ENCODE measurements around the gene EFHD2.
"Not testable (repeated sequence)": the region's sequence is repeated elsewhere in the genome, so short reads cannot be mapped to it uniquely, and the experiment has no call there.

EFHD2 gene

GRCh38 chr1:15385420-15385819 lies 24.3 kb upstream of the EFHD2 start:
- no peak overlapping the region for H3K27ac Mint-ChIP-seq
- TF ChIP-seq CTCF (IDR thresholded peaks at IDR 0.05; ENCODE audit: unreplicated experiment in 3 of 3) = no peak
- H3K4me3 Mint-ChIP-seq = no peak overlapping the region
- H3K36me3 Mint-ChIP-seq (ENCODE audit: low read depth) = no peaks in the 10 kb centered on the region
- peaks cover 65% of the 10 kb centered on the region for H3K27me3 Mint-ChIP-seq (ENCODE audit: low read depth)
- H3K9me3 Mint-ChIP-seq = no peaks in the 10 kb centered on the region
- peaks cover 18% of the 10 kb centered on the region for H3K4me1 Mint-ChIP-seq

GRCh38 chr1:15386164-15386749 lies 23.4 kb upstream of the EFHD2 start:
- Mint-ChIP-seq H3K27ac (no peak overlapping the region), H3K4me1 (peaks cover 18% of the 10 kb centered on the region), H3K36me3 (ENCODE audit: low read depth) (no peaks in the 10 kb centered on the region), H3K9me3 (no peaks in the 10 kb centered on the region), H3K27me3 (ENCODE audit: low read depth) (peaks cover 67% of the 10 kb centered on the region), H3K4me3 (peak overlapping the region in 1 of 3 experiments; percentile 25)
- no peak for TF ChIP-seq CTCF (IDR thresholded peaks at IDR 0.05; ENCODE audit: unreplicated experiment in 3 of 3)

- no peak overlapping the region for H3K4me3 Mint-ChIP-seq
- no peak overlapping the region for H3K27ac Mint-ChIP-seq
- no peak for TF ChIP-seq CTCF (IDR thresholded peaks at IDR 0.05; ENCODE audit: unreplicated experiment in 3 of 3)
- H3K4me1 Mint-ChIP-seq = peaks cover 18% of the 10 kb centered on the region
- H3K9me3 Mint-ChIP-seq = no peaks in the 10 kb centered on the region
- H3K36me3 Mint-ChIP-seq (ENCODE audit: low read depth) = no peaks in the 10 kb centered on the region
- H3K27me3 Mint-ChIP-seq (ENCODE audit: low read depth) = peaks cover 59% of the 10 kb centered on the region
Observed at GRCh38 chr1:15388201-15388880, 21.3 kb upstream of the EFHD2 start.

- H3K27ac Mint-ChIP-seq; H3K36me3 Mint-ChIP-seq (ENCODE audit: low read depth); H3K4me3 Mint-ChIP-seq; H3K9me3 Mint-ChIP-seq: not testable (repeated sequence)
- peaks cover 52% of the 10 kb centered on the region for H3K27me3 Mint-ChIP-seq (ENCODE audit: low read depth)
- H3K4me1 Mint-ChIP-seq = peaks cover 11% of the 10 kb centered on the region
Observed at GRCh38 chr1:15389828-15390227, 19.9 kb upstream of the EFHD2 start.

- Mint-ChIP-seq H3K4me3 (no peak overlapping the region), H3K27me3 (ENCODE audit: low read depth) (peaks cover 44% of the 10 kb centered on the region), H3K9me3 (no peaks in the 10 kb centered on the region), H3K27ac (no peak overlapping the region), H3K36me3 (ENCODE audit: low read depth) (no peaks in the 10 kb centered on the region), H3K4me1 (peaks cover 11% of the 10 kb centered on the region)
- no peak for TF ChIP-seq CTCF (IDR thresholded peaks at IDR 0.05; ENCODE audit: unreplicated experiment in 3 of 3)
Observed at GRCh38 chr1:15390667-15391066, 19.0 kb upstream of the EFHD2 start.

- H3K4me3 Mint-ChIP-seq = no peak overlapping the region
- no peaks in the 10 kb centered on the region for H3K36me3 Mint-ChIP-seq (ENCODE audit: low read depth)
- H3K9me3 Mint-ChIP-seq = no peaks in the 10 kb centered on the region
- no peak overlapping the region for H3K27ac Mint-ChIP-seq
- TF ChIP-seq CTCF (IDR thresholded peaks at IDR 0.05; ENCODE audit: unreplicated experiment in 3 of 3) = no peak
- H3K4me1 Mint-ChIP-seq = peaks cover 7% of the 10 kb centered on the region
- peaks cover 37% of the 10 kb centered on the region for H3K27me3 Mint-ChIP-seq (ENCODE audit: low read depth)
Observed at GRCh38 chr1:15391366-15391765, 18.3 kb upstream of the EFHD2 start.

Data from nephron (organoid).